Islet of Langerhans (tissue), 1 donor: Measurements from ENCODE around the gene COMMD1.
"Not testable (repeated sequence)": the region's sequence is repeated elsewhere in the genome, so short reads cannot be mapped to it uniquely, and the experiment has no call there.

Source experiments
- FAIRE-seq: peaks from one replicate; lab custom pipeline; 2011; peaks lifted over from hg19 to GRCh38; lab: Jason Lieb, UNC

The COMMD1 gene

DNA sequence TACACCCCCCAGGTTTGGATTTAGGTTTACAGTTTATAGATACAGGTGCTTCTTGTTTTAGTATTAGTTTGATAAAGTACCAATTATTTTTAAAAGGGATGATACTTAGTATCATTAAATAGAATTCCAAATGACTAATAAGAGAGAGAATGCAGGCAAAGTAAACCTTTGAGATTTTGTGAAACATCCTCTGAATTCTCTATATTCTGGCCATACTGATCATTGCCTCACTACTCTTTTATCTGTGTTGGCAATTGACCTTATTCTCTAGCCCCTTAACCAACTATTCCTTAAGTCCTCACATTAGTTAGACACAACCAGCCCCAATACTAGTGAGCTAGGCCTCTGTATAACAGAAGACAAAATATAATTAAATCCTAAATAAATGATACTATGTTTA is 125.4 kb downstream of the COMMD1 start:
- FAIRE-seq = no peak

DNA sequence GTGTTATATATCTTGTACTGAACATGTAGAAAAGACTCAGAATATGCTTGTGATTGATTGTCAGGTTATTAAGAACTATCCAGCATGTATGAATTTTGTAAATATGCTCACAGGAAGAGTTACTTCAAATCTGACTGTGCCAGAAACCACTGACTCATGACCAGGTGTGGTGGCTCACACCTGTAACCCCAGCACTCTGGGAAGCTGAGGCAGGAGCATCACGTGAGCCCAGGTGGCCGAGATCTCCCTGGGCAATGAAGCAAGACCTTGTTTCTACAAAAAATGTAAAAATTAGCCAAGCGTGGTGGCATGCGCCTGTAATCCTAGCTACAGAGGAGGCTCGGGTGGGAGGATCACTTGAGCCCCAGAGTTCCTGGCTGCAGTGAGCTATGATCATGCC is 126.6 kb downstream of the COMMD1 start:
- no peak for FAIRE-seq

DNA sequence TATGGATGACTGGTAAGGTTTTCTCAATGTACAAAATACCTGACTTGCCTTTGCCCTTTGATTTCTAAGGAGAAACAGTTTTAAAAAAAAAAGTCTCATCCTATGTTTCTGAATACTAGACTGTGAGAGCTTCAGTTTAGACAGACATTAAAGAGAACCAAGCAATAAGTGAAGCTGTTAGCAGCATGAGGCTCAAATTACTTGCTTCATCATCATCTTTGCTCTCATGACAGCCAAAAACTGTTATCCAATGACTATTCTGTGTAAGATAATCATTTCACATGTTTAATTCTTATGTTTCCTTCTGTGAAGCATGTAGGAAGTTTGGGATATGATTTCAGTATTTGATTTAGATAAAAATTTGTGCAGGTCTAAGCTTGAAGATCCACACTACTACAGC is 129.2 kb downstream of the COMMD1 start:
- FAIRE-seq = no peak

DNA sequence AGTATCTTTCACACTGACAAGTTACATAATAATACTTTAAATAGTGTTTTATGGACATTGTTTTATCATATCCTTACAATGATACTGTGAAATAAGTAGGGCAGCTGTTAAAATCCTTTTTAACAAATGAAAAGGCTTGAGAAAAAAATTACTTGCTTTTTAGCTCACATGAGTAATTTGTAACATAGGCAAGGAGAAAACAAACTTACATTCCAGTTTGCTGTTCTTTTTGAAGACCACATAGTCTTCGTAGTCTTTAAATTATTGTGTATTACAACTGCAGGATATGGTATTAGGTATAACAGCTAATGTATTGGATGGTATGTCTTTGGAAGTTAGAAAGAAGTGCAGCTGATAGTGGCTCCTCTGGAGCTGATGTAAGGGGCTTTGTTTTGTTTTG is 130.8 kb downstream of the COMMD1 start:
- FAIRE-seq = no peak

DNA sequence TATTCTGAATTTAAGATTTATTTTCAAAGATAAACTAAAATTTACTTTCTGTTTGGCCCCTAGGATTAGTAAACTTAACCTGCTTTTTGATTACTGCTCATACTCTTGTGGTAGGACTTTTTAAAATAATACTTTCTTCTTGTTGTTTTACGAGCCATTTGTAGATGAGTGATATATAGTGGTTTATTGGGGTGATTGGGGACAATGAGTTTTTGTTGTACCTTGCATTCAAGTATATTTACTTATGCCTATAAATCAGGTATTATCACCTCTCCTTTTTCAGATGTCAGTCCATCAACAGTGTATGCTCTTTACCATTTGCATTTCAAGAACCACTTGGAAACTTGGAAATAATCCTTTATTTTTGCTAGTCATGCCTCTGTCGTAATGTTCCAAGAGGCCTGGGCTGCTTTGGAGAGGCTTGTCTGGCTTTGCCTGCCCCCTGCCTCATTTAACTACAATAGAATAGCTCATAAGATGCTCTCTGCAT is 131.3 kb downstream of the COMMD1 start:
- FAIRE-seq = no peak

DNA sequence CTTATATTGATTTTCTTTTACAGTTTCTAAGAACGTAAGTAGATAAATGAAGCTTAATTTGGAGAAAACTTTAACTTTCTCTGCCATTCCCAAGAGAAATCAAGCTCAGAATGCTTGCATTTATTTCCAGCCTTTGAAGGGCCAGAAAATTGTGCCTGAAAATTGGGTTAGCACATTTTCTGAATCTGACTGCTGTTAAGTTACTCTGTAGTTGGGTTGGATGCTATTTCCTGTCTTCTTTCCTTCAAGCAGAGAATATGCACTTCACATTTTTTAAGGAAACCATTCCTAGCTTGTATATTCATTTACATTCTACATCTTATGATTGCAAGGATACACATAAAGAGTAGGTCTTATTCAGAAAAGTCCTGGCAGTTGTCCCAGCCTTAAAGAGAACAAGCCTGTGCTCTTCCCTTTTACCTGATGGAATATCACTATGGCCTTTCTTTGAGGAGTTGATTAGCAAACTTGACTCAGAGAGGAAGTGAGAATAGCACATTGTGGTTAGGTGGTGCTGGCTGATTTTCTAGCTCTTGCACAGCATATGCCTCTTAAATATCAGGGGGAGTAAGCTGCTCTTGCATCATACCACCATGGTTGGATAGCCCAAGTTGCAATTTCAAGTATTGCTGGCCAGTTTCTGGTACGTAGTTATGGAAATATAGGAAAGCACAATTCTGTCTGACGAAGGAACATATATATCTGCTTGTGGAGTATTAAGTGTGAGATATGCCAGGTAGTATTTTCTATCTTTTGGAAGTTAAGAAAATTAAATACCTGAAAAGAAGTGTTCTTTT is 133.7 kb downstream of the COMMD1 start:
- FAIRE-seq = no peak

DNA sequence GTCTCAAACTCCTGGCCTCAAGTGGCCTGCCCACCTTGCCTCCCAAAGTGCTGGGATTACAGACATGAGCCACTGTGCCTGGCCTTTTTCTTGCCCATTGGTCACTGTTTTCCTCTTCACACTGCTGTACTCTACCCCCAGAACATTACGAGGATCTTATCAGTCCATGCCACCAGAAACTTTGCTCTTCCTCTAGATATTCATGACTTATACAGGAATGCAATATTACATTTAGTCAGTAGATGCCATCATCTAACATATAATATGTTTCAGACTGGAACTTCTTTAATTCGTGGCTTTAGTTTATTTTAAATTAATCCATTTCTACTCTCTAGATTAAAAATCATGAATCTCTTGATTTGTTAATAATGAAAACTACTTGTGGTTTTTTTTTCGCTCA is 135.5 kb downstream of the COMMD1 start:
- no peak for FAIRE-seq

DNA sequence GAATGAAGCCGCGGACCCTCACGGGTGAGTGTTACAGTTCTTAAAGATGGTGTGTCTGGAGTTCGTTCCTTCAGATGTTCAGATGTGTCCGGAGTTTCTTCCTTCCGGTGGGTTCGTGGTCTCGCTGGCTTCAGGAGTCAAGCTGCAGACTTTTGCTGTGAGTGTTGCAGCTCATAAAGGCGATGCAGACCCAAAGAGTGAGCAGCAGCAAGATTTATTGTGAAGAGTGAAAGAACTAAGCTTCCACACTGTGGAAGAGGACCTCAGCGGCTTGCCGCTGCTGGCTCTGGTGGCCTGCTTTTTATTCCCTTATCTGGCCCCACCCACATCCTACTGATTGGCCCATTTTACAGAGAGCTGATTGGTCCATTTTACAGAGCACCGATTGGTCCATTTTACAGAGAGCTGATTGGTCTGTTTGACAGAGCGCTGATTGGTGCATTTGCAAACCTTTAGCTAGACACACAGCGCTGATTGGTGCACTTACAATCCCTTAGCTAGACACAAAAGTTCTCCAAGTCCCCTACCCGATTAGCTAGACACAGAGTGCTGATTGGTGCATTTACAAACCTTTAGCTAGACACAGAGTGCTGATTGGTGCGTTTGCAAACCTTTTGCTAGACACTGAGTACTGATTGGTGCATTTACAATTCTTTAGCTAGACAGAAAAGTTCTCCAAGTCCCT is 136.4 kb downstream of the COMMD1 start:
- FAIRE-seq = not testable (repeated sequence)

DNA sequence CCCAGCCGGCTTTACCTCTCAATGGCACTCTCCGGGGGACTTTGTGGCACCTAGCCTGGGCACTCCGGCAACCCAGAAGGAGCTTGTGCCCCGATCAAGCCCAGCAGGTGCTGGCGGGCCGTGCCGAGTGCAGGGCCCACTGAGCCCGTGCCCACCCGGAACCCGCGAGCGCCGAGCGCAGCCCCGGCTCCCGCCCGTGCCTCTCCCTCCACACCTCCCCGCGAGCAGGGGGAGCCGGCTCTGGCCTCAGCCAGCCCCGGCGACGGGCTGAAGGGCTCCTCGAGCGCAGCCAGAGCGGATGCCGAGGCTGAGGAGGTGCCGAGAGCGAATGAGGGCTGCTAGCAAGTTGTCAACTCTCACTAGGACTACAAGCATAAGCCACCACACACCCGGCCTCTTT is 136.9 kb downstream of the COMMD1 start:
- FAIRE-seq = no peak

DNA sequence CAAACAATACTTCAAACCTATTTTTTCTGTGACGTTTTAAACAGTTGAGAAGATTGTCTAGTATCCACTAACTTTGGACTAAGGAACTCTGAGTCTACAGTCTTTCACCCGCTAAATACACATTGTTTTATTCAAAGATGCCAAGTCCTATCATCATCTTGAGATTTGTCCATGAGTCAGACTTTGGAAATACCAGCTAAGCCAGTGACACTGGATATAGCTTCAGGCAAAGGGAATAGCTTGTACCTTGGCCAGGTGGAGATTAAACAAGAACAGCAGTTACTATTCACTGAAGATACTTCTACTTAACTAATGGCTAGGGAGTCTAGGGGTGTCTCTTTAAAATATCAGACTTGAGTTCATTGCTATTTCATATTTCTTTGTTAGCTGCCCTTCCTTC is 137.5 kb downstream of the COMMD1 start:
- FAIRE-seq = no peak

DNA sequence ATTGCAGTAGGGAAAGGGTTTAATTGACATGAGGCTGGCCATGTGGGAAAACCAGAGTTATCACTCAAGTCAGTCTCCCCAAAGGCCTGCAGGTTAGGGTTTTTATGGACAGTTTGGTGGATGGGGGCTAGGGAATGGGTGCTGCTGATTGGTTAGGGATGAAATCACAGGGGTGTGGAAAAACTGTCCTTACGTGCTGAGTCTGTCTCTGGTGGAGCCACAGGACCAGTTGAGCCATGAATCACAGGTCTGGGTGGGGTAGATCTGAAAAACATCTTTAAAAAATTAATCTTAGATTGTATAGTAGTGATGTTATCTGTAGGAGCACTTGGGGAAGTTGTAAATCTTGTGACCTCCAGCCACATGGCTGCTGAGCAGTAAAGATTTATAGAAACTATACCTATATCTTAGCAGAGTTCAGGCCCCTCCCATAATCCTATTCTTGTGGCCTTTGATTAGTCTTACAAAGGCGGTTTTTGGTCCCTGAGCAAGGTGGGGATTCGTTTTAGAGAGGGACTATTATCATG is 139.6 kb downstream of the COMMD1 start:
- no peak for FAIRE-seq

DNA sequence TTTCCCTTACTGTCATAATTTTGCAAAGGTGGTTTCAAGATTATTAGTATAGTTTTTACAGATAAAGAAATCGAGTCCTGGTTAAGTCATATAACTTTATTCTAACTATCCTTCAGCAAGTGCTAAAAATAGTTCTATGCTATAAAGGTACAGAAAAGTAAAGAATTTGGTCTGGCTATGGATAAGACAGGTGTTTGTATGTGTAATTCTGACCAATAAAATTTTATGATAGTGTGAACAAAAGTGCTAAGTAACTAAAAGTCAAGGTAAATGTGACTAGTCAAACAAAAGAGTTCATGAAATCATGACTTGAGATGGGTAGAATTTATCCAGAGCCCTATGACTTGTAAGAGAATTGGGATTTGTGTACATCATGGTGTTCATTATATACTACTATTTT is 140.7 kb downstream of the COMMD1 start:
- no peak for FAIRE-seq

DNA sequence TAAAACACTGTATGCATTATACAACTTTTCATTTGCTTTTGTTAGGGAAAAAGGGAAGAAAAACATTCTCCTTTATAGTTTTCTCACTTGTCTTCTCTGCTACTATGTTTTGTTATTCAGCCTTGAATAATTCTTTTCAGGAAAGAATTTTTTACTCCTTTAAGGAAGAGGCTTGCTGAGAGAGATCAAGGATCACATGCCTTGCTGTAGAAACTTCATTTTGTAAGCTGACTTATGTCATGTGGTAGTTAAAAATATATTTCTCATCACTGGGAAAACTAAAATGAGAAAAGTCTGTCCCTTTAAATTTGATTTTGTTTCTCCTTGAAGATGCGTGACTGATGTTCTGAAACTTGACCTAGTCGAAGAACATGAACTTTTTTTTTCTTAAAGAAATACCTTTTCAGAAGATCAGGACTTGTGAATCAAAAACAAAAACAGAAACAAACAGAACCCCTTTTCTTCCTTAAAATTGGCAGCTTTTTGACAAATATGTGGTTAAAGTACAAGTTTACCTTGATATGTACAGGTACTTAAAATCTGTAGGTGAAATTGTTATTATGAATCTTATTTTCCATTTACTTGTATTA is 145.1 kb downstream of the COMMD1 start:
- FAIRE-seq = no peak

DNA sequence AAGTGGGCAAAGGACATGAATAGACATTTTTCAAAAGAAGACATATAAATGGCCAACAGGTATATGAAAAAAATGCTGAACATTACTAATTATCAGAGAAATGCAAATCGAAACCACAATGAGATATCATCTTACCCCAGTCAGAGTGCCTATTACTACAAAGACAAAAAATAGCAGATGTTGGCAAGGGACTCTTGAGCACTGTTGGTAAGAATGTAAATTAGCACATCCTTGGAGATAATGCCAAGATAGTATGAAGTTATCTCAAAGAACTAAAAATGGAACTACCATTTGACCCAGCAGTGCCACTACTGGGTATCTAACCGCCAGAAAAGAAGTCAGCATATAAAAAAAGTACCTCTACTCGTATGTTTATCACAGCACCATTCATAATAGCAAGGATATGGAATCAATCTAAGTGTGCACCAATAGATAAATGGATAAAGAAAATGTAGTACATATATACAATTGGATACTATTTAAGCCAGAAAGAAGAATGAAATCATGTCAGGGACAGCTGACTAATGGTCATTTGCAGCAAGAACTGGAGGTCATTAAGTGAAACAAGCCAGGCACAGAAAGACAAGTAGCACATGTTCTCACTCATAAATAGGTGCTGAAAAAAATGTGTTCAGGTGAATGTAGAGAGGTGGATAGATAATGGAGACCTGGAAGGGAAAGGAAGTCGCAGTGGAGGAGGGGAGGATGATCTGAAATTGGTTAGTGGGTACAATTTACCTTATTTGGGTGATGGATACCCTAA is 148.7 kb downstream of the COMMD1 start:
- FAIRE-seq = no peak

DNA sequence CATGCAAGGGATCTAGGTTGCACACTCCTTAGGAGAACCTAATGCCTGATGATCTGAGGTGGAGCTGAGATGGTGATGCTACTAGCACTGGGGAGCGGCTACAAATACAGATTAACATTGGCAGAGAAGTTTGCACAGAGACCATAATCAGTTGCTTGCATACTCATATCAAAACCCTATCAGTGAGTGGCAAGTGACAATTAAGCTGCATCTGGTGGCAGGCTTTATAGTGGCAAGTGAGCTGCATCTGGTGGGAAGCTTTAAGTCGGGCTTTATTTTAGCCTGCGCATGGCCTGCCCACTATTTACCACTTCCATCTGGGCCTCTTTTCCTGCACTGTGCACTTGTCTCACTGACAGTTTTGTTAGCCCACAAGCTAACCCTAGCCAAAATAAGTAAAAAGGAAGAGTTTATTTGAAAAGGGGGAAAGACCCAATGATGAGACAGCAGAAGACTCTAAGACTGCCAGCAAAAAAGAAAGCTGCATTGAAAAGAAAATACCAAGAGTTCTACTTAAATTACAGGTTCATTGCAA is 149.5 kb downstream of the COMMD1 start:
- FAIRE-seq = no peak

DNA sequence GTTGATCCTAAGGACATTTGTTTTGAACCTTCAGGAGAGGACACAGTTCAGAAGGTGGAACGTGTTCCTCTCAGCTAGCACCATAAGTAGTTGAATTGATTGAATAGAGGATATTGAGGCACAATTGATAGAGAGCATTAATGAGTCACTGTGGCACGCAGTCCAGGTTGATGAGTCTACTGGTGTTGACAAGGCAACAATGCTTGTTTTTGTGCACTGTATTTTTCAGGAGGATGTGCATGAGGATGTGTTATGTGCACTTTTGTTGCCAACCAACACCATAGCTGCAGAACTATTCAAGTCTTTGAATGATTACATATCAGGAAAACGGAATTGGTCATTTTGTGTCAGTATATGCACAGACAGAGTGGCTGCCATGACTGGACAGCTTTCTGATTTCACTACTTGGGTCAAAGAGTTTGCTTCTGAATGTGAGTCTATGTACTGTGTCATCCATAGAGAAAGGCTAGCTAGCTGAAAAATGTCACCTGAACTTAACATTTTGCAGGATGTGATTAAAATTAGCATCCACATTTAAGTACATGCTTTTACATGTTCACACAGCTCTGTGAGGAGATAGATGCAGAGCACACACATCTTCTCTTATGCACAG is 150.4 kb downstream of the COMMD1 start:
- no peak for FAIRE-seq

DNA sequence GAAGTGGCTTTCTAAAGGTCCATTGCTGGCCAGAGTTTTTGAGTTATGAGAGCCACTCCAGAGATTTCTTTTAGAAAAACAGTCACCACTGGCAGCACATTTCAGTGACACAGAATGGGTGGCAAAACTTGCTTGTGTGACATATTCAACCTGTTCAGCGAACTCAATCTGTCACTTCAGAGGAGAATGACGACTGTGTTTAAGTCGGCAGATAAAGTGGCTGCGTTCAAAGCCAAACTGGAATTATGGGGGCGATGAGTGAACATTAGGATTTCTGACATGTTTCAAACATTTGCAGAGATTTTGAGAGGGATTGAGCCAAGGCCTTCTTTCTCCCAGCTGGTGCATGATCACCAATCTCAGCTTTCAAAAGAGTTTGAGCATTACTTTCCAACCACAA is 150.9 kb downstream of the COMMD1 start:
- no peak for FAIRE-seq

DNA sequence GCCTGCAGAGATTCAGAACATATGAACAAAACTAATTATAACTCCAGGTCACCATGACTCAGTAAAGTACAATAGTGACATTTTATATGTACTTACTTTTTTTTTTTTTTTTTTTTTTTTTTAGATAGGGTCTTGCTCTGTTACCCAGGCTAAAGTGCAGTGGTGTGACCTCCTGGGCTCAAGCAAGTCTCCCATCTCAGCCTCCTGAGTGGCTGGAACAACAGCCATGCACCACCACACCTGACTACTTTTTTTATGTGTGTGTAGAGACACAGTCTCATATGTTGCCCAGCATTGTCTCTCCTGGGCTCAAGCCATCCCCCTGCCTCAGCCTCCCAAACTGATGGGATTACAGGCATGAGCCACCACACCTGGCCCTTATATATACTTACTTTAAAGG is 159.8 kb downstream of the COMMD1 start:
- FAIRE-seq = no peak

DNA sequence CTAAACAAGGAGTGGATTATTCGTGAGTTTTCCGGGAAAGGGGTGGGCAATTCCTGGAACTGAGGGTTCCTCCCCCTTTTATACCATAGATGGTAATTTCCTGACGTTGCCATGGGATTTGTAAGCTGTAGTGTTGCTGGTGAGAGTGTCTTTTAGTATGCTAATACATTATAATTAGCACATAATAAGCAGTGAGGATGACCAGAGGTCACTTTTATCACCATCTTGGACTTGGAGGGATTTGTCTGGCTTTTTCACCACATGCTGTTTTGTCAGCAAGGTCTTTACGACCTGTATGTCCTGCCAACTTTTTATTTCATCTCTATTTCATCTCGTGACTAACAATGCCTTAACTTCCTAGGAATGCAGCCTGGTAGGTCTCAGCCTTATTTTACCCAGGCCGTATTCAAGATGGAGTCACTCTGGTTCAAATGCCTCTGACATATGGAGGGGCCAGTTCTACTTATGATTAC is 165.7 kb downstream of the COMMD1 start:
- no peak for FAIRE-seq

DNA sequence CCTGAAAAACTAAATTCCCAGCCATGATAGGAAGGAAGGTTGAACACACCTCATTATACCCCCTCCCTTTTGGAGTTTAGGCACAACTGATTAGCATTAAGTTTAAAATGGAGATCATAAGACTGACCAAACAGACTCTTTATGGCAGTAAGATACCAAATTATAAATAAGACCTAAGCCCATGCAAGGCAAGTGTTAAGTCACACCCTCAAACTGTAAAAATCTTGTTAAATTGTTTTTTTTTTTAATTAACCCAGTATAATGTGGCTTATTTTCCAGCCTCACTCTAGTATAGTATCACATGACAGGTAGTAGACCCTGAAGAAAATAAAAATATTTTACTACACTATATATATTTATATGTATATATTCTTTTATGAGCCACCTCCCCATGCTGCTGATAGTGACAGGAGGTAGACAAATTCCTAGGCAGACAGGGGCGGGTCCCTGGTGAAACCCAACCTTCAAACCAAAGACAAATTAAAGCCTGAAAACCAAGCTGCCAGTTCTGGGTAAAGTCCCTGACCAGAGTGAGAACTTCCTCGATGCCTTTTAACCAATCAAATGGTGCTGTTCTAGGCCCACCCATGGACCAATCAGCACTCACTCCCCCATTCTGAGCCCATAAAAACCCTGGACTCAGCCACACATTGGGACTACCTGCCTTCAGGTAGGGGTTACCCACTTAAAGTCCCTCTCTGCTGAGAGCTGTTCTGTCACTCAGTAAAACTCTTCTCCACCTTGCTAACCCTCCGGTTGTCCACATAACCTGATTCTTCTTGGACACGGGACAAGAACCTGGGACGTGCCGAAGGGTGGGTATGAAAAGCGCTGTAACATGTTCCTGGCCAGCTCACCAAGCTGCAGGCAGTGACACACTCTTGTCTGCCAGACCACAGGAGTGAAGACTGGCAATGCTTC is 166.5 kb downstream of the COMMD1 start:
- no peak for FAIRE-seq
